Rectal smooth muscle tissue (tissue), 1 donor: ENCODE measurements around the gene SETBP1.

ENCODE experiments used
- H3K27ac ChIP-seq: one replicate; pipeline ENCODE4 v1.7.0; 2013; ENCODE audit warnings: low read depth, low read length, inconsistent platforms
- H3K27me3 ChIP-seq: one replicate; pipeline ENCODE4 v1.7.0; 2013; ENCODE audit warnings: low read length; ENCODE audit not compliant: control insufficient read depth, insufficient read depth
- H3K36me3 ChIP-seq: one replicate; pipeline ENCODE4 v1.7.0; 2013; ENCODE audit warnings: low read length; ENCODE audit not compliant: control insufficient read depth, insufficient read depth
- H3K4me1 ChIP-seq: one replicate; pipeline ENCODE4 v1.7.0; 2013; ENCODE audit warnings: low read length; ENCODE audit not compliant: control insufficient read depth, insufficient read depth
- H3K4me3 ChIP-seq: one replicate; pipeline ENCODE4 v1.7.0; 2013; ENCODE audit warnings: low read length
- H3K9ac ChIP-seq: one replicate; pipeline ENCODE4 v1.7.0; 2013; ENCODE audit warnings: low read length

The SETBP1 gene

GRCh38 chr18:44811572-44812125 is 131.0 kb downstream of the SETBP1 start:
- peaks cover 7% of the 10 kb centered on the region for H3K4me1 ChIP-seq
- H3K36me3 ChIP-seq = no peaks in the 10 kb centered on the region
- no peak overlapping the region for H3K27ac ChIP-seq
- H3K9ac ChIP-seq = no peak overlapping the region
- H3K27me3 ChIP-seq = no peaks in the 10 kb centered on the region
- no peak overlapping the region for H3K4me3 ChIP-seq

- no peak overlapping the region for H3K4me3 ChIP-seq
- H3K27me3 ChIP-seq = no peaks in the 10 kb centered on the region
- no peak overlapping the region for H3K9ac ChIP-seq
- peaks cover 6% of the 10 kb centered on the region for H3K4me1 ChIP-seq
- no peak overlapping the region for H3K27ac ChIP-seq
- H3K36me3 ChIP-seq = no peaks in the 10 kb centered on the region
These were observed 131.7 kb downstream of the SETBP1 start for GRCh38 chr18:44812426-44812825.

- Histone ChIP-seq H3K9ac (no peak overlapping the region), H3K36me3 (no peaks in the 10 kb centered on the region), H3K27ac (no peak overlapping the region), H3K27me3 (no peaks in the 10 kb centered on the region), H3K4me1 (peaks cover 6% of the 10 kb centered on the region), H3K4me3 (no peak overlapping the region)
These were observed 132.9 kb downstream of the SETBP1 start for GRCh38 chr18:44813586-44813985.

GRCh38 chr18:44815108-44815507 is 134.4 kb downstream of the SETBP1 start:
- H3K27me3 ChIP-seq = no peaks in the 10 kb centered on the region
- no peak overlapping the region for H3K27ac ChIP-seq
- H3K36me3 ChIP-seq = no peaks in the 10 kb centered on the region
- H3K9ac ChIP-seq = no peak overlapping the region
- no peak overlapping the region for H3K4me3 ChIP-seq
- peaks cover 16% of the 10 kb centered on the region for H3K4me1 ChIP-seq

- Histone ChIP-seq H3K4me1 (peaks cover 18% of the 10 kb centered on the region), H3K36me3 (no peaks in the 10 kb centered on the region), H3K4me3 (no peak overlapping the region), H3K27me3 (no peaks in the 10 kb centered on the region), H3K9ac (no peak overlapping the region), H3K27ac (no peak overlapping the region)
These were observed 135.4 kb downstream of the SETBP1 start for GRCh38 chr18:44816050-44816449.

GRCh38 chr18:44816477-44816876 is 135.8 kb downstream of the SETBP1 start:
- peaks cover 17% of the 10 kb centered on the region for H3K4me1 ChIP-seq
- no peak overlapping the region for H3K4me3 ChIP-seq
- H3K27ac ChIP-seq = no peak overlapping the region
- H3K27me3 ChIP-seq = no peaks in the 10 kb centered on the region
- no peak overlapping the region for H3K9ac ChIP-seq
- no peaks in the 10 kb centered on the region for H3K36me3 ChIP-seq

GRCh38 chr18:44817831-44818473 is 137.3 kb downstream of the SETBP1 start:
- Histone ChIP-seq H3K36me3 (no peaks in the 10 kb centered on the region), H3K27ac (peak overlapping the region; percentile 46), H3K4me3 (no peak overlapping the region), H3K9ac (no peak overlapping the region), H3K4me1 (peaks cover 16% of the 10 kb centered on the region), H3K27me3 (no peaks in the 10 kb centered on the region)

GRCh38 chr18:44818668-44819403 is 138.1 kb downstream of the SETBP1 start:
- peaks cover 22% of the 10 kb centered on the region for H3K4me1 ChIP-seq
- H3K27me3 ChIP-seq = no peaks in the 10 kb centered on the region
- H3K36me3 ChIP-seq = no peaks in the 10 kb centered on the region
- peak overlapping the region; percentile 46 for H3K27ac ChIP-seq
- H3K9ac ChIP-seq = no peak overlapping the region
- no peak overlapping the region for H3K4me3 ChIP-seq

- no peaks in the 10 kb centered on the region for H3K27me3 ChIP-seq
- no peaks in the 10 kb centered on the region for H3K36me3 ChIP-seq
- peak overlapping the region; percentile 29 for H3K27ac ChIP-seq
- H3K4me3 ChIP-seq = no peak overlapping the region
- H3K9ac ChIP-seq = no peak overlapping the region
- H3K4me1 ChIP-seq = peaks cover 29% of the 10 kb centered on the region
These were observed 139.3 kb downstream of the SETBP1 start for GRCh38 chr18:44819944-44820510.

- Histone ChIP-seq H3K27me3 (no peaks in the 10 kb centered on the region), H3K9ac (no peak overlapping the region), H3K27ac (no peak overlapping the region), H3K36me3 (no peaks in the 10 kb centered on the region), H3K4me1 (peaks cover 43% of the 10 kb centered on the region), H3K4me3 (no peak overlapping the region)
These were observed 141.2 kb downstream of the SETBP1 start for GRCh38 chr18:44821924-44822323.

- Histone ChIP-seq H3K27me3 (no peaks in the 10 kb centered on the region), H3K4me1 (peaks cover 41% of the 10 kb centered on the region), H3K4me3 (no peak overlapping the region), H3K27ac (peak overlapping the region; percentile 45), H3K9ac (no peak overlapping the region), H3K36me3 (no peaks in the 10 kb centered on the region)
These were observed 142.6 kb downstream of the SETBP1 start for GRCh38 chr18:44823286-44823685.

- Histone ChIP-seq H3K27ac (peak overlapping the region; percentile 45), H3K9ac (no peak overlapping the region), H3K27me3 (no peaks in the 10 kb centered on the region), H3K4me3 (no peak overlapping the region), H3K36me3 (no peaks in the 10 kb centered on the region), H3K4me1 (peaks cover 40% of the 10 kb centered on the region)
These were observed 143.1 kb downstream of the SETBP1 start for GRCh38 chr18:44823782-44824181.
